Sigmoid colon (tissue), 4 donors: Measurements from ENCODE around the gene DLG1.

Experiments
- POLR2A ChIP-seq, 2 donors: fragments of 450-650 bp; IDR thresholded peaks; one replicate each; pipeline ENCODE4 v1.6.1; 2016; ENCODE audit warnings: antibody characterized with exemption in 2 of 2, mild to moderate bottlenecking in 2 of 2, moderate library complexity in 2 of 2
- POLR2AphosphoS5 ChIP-seq, 4 donors: sonication (generic); formaldehyde crosslinking; IDR thresholded peaks; one replicate each; pipeline ENCODE4 v1.6.1; 2017; ENCODE audit warnings: antibody characterized with exemption in 4 of 4
- TF ChIP-seq, protein P1 (sequence below), 4 experiments: fragments of 450-650 bp in 3 of 4; fragments of 200-600 bp in 1 of 4; IDR thresholded peaks; one replicate each; pipeline ENCODE4 v1.5.1; 2016 to 2019; ENCODE audit warnings: antibody characterized with exemption in 4 of 4, mild to moderate bottlenecking in 3 of 4, moderate library complexity in 2 of 4

DNA sequence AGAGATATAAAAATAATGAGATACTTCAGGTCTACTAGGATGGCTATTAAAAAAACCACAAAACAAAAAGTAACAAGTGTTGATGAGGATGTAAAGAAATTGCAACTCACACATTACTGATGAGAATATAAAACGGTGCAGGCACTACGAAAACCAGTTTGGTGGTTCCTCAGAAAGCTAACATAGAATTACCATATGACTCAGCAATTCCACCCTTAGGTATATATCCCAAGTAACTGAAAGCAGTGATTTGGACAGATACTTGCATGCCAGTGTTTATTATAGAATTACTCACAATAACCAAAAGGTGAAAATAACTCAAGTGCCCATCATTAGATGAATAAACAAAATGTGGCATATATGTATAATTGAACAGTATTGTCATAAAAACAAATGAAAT lies 181.3 kb downstream of the DLG1 start:
- TF ChIP-seq, protein P1, sequence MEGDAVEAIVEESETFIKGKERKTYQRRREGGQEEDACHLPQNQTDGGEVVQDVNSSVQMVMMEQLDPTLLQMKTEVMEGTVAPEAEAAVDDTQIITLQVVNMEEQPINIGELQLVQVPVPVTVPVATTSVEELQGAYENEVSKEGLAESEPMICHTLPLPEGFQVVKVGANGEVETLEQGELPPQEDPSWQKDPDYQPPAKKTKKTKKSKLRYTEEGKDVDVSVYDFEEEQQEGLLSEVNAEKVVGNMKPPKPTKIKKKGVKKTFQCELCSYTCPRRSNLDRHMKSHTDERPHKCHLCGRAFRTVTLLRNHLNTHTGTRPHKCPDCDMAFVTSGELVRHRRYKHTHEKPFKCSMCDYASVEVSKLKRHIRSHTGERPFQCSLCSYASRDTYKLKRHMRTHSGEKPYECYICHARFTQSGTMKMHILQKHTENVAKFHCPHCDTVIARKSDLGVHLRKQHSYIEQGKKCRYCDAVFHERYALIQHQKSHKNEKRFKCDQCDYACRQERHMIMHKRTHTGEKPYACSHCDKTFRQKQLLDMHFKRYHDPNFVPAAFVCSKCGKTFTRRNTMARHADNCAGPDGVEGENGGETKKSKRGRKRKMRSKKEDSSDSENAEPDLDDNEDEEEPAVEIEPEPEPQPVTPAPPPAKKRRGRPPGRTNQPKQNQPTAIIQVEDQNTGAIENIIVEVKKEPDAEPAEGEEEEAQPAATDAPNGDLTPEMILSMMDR (IDR thresholded peaks at IDR 0.05): no peak
- TF ChIP-seq POLR2AphosphoS5 (IDR thresholded peaks at IDR 0.05) (no peak), POLR2A (IDR thresholded peaks at IDR 0.05) (no peak)
